ENCODE results near the gene CTSC. TPM values are rescaled to one million over a fixed set of nuclear protein-coding genes. Genes with fewer than 3 reads are reported as not detected.

The CTSC gene
- total RNA-seq, 1 experiment from 2014 or later: 359 TPM

- Mint-ChIP-seq H3K27me3 (ENCODE audit: low read depth) (no peaks in the 10 kb centered on the region), H3K36me3 (ENCODE audit: insufficient read depth in 1 of 3, low read depth in 3 of 3) (peaks cover 62 to 94% (median 82%) of the 10 kb centered on the region in 3 experiments), H3K4me3 (no peak overlapping the region; a peak in 1 of 5 replicates), H3K9me3 (peaks cover 5 to 10% of the 10 kb centered on the region in 2 experiments; a peak in 3 of 5 replicates), H3K4me1 (peaks cover 71 to 77% of the 10 kb centered on the region in 2 experiments), H3K27ac (peak overlapping the region; percentile 90 to 99 (median 93))
- Histone ChIP-seq H2AFZ (ENCODE audit: low read length) (no peak overlapping the region), H3K23me2 (ENCODE audit: insufficient read length, low read depth, low read length, poor library complexity, severe bottlenecking) (no peaks in the 10 kb centered on the region), H2BK120ac (ENCODE audit: low read depth, low read length, poor library complexity, severe bottlenecking) (peak overlapping the region; percentile 38), H3K4me1 (ENCODE audit: insufficient read depth, low read length) (peaks cover 9% of the 10 kb centered on the region), H3K4ac (ENCODE audit: low read depth, low read length) (no peak overlapping the region), H3K79me1 (ENCODE audit: insufficient read depth, low read depth, low read length, poor library complexity, severe bottlenecking) (peaks cover 2% of the 10 kb centered on the region), H4K8ac (replicated peaks; ENCODE audit: insufficient read length, low read depth, low read length) (no peak overlapping the region), H3K9ac (ENCODE audit: extremely low read depth, insufficient read length, low read length) (no peak overlapping the region), H3K4me2 (ENCODE audit: insufficient read depth, insufficient read length, low read length) (no peak overlapping the region), H2BK5ac (ENCODE audit: insufficient read length, low read length) (no peak overlapping the region), H3T11ph (ENCODE audit: low read length) (no peak overlapping the region), H2BK15ac (ENCODE audit: low read depth, low read length) (no peak overlapping the region), H3K23ac (ENCODE audit: insufficient read length, low read depth, low read length) (no peak overlapping the region), H2BK20ac (ENCODE audit: low read depth, low read length, poor library complexity, severe bottlenecking) (no peak overlapping the region), H3K9me3 (ENCODE audit: control insufficient read depth, low read depth, low read length) (no peaks in the 10 kb centered on the region), H2BK12ac (ENCODE audit: insufficient read length, low read depth, low read length) (peak overlapping the region; percentile 53), H3K56ac (ENCODE audit: insufficient read length, low read depth, low read length) (no peak overlapping the region), H3K18ac (ENCODE audit: insufficient read length, low read depth, low read length) (peak overlapping the region; percentile 40), H3K27ac (ENCODE audit: insufficient read length, low read depth, low read length) (peak overlapping the region; percentile 90), H4K91ac (ENCODE audit: insufficient read length, low read depth, low read length) (no peak overlapping the region), H2AK5ac (ENCODE audit: insufficient read length, low read length) (no peak overlapping the region), H3K27me3 (ENCODE audit: insufficient read depth, low read length) (no peaks in the 10 kb centered on the region), H3K14ac (ENCODE audit: insufficient read depth, low read length) (no peak overlapping the region), H4K5ac (ENCODE audit: insufficient read length, low read depth, low read length) (no peak overlapping the region), H4K20me1 (ENCODE audit: control insufficient read depth, insufficient read depth, insufficient read length) (no peaks in the 10 kb centered on the region), H3K79me2 (ENCODE audit: insufficient read depth, low read length) (peaks cover 5% of the 10 kb centered on the region; the same call in 1 of the 2 replicates)
- WGBS (ENCODE audit: extremely low coverage, insufficient read length, low lambda C conversion rate): no CpG with 5 or more reads among the region's 9 CpGs
- no peak for TF ChIP-seq CTCF (conservative IDR thresholded peaks at IDR 0.05)
- DNase-seq: no peak
Measured at GRCh38 chr11:88301488-88302140, 35.9 kb downstream of the CTSC start.
